Left renal cortex interstitium (tissue), 4 donors: ENCODE results near the gene PTRH2. TPM values are rescaled to one million over a fixed set of nuclear protein-coding genes. Genes with fewer than 3 reads are reported as not detected.

Experiments
- DNase-seq, 4 donors: peaks; one replicate each; pipeline ENCODE4 v3.0.0-alpha.2; 2013; ENCODE audit warnings: low read depth in 4 of 4, low spot score in 2 of 4, missing footprints in 1 of 4
- polyA plus RNA-seq, 4 donors: library from polyadenylated mRNA; unstranded; fragments of 120-200 nt; gene quantifications; one replicate each; pipeline ENCODE4 v1.2.1, GENCODE V29; 2013; ENCODE audit not compliant: insufficient read length in 4 of 4

PTRH2 gene
- polyA plus RNA-seq, 4 donors, result 23.1 to 27.1 (median 25.6) TPM

DNA sequence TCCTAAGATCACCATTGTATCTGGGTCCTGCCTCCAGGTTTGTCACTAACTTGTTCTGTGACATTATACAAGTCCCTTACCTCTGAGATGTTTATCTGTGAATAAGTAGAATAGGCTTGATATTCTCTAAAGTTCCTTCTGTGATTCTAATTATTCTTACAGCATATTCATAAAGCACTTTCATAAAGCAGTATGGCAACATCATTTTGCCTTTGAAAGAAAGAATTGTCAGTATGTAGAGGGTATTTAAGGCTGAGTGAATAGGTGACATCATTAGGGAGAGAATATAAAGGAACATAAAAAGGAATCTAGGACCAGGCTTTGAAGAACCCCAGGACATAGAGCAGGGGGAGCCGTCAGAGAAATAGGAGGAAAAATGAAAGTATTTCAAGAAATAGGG lies 15.8 kb upstream of the PTRH2 start:
- DNase-seq, result no peak

DNA sequence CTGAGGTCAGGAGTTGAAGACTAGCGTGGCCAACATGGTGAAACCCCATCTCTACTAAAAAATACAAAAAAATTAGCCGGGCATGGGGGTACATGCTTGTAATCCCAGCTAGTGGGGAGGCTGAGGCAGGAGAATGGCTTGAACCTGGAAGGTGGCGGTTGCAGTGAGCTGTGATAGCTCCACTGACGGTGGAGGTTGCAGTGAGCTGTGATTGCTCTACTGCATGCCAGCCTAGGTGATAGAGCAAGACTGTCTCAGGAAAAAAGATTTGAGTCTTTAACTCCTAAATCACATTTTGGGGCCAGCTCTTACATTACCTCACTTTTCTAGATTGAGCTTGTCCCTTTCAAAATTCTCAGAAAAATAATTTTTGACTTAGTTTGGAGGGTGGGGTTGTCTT lies 15.4 kb upstream of the PTRH2 start:
- DNase-seq, result no peak

DNA sequence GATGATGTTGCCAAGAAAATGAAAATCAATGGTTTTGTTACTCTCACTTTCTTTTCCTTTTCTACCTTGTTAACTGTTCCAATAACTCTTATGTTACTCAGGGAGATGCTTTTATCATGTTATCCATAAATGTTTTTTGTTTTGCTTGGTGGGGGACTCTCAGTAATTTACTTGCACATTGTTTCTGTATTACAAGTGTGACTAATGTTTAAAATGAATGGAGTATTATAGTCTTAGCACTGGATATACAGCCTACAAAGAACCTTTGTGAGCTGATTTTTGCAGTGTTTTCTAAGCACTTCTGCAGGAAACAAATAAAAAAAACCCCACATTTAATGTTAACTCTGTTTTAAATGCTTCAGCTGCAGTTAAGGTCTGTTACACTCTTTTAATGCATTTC lies 12.3 kb upstream of the PTRH2 start:
- DNase-seq, result no peak

DNA sequence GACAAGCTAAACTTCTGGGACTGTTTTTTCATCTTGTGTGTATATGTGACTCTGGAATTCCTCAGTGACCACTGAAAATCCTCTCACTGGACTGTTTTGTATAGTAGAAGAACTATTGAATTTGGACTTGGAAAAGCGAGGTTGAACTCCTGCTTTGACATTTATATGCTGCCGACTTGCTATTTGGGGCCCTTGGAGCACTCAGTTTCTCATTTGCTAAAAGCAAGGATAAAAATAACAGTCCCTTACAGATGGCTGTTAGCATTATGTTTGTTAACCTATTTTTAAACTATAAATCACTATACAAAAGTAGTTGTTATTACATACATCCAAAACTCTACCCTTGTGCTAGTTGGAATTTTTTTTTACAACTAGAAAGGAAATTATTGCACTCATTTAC lies 9.2 kb upstream of the PTRH2 start:
- DNase-seq, result no peak

DNA sequence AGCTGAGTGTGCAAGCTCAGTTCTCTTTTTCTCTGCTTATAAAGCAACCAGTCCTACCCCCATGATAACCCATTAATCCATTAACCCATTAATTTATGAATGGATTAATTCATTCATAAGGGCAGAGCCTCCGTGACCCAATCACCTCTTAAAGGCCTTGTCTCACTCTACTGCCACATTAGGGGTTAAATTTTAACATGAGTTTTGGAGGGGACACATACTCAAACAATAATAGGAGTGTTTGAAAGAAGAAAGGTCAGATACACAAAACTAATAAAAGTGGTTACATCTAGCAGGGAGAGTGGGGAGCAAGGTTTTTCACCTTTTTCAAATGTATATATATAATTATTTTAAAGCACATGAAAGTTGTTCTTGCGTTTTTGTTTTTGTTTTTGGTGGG lies 7.0 kb upstream of the PTRH2 start:
- DNase-seq, result no peak

DNA sequence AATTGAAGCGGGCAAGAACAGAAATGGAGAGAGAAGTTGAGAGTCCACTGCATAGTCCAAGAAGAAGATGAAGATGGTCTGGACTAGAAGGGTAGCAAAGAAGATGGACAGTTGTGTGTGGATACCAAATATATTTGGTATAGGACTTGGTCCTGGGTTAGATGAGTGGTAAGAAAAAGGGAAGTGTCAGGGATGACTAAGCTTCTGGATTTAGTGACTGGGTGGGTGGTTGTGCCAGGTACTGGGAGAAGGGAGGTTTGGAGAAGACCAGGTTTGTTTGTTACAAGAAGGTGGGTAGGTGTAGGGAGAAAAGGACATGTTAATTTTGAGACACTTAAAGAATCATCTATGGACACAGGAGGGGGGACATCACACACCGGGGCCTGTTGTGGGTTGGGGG lies 5.6 kb upstream of the PTRH2 start:
- no peak for DNase-seq

DNA sequence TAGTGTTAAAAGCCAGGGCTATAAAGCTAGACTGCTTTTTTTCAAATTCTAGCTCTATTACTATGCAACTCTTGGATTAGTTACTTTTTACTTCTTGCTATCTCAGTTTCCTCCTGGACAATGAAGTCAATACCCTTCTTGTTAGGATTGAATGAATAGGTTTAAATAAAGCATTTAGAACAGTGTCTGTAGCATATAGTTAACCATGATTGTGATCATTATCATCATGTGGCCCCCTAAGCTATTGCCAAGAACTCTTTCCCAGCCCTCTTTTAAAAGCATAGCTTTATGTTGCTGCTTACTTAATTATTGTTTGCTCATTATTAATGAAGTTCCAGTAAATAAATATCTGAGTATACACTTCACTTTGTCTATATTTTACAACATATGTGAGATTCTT lies 4.7 kb upstream of the PTRH2 start:
- DNase-seq, result no peak

DNA sequence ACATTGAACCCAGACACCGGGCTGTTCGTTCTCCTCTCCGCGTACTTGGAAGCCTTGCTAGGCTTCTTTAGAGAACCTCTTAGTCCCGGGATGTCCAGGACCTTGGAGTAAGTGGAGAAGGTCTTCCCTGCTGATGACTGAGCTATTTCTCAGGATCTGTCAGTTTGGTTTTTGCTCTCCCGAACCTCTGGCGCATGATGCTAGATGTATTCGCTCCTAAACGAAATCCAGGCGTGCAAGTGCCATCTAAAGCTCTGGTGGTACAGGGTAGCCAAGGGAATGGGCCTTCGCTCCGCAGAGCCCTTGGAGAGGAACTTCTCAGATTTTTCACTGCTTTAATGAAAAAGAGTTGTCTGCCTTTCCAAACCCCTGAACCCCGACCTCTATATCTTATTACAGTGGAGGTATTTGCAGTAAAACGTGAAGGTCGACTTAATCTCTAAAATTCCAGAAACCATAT lies 771 bp upstream of the PTRH2 start:
- no peak for DNase-seq

DNA sequence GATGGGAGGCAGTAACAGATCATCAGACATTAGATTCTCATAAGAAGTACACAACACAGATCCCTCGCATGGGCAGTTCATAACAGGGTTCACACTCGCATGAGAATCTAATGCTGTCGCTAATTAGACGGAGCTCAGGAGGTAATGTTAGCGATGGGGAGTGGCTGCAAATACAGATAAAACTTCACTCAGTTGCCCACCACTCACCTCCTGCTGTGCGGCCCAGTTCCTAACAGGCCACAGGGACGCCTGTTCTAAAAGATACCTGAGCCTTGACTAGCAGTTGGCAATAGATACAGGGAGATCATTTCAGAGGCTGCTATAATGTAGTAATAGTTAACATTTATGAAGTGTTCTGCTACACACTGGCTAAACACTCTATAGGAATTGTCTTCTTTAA lies 4.9 kb downstream of the PTRH2 start:
- no peak for DNase-seq

DNA sequence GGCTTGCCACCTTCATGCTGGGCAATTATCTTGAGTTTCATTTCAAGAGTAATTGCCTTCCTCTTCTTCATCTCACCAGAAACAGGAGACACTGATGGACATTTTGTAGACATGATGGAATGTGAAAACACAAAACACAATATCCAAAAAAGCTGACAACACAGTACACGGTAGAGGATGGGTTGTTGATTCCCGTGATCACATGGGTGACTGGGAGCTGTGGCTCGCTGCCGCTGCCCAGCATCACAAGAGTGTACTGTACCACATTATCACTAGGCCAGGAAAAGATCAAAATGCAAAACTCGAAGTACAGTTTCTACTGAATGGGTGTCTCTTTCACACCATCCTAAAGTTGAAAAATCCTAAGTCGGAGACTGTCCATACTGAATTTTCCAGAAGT lies 7.4 kb downstream of the PTRH2 start:
- no peak for DNase-seq

DNA sequence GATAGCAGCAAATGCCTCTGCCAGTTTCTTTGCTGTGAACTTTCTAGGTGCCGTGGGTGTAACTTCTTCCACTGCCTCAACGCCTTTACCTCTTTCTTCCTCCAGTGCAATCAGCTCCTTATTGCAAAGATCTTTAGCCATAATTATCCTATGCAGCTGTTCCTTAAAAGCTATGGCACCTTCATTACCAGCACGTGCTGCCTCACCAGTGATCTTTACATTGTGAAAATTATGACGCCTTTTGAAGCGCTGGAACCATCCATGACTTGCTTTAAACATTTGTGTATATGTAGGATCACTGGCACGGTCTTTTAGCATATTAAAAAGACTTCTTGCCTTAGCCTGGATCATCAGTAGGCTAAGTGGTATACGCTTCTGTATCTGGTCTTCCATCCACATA lies 8.0 kb downstream of the PTRH2 start:
- DNase-seq, result no peak

DNA sequence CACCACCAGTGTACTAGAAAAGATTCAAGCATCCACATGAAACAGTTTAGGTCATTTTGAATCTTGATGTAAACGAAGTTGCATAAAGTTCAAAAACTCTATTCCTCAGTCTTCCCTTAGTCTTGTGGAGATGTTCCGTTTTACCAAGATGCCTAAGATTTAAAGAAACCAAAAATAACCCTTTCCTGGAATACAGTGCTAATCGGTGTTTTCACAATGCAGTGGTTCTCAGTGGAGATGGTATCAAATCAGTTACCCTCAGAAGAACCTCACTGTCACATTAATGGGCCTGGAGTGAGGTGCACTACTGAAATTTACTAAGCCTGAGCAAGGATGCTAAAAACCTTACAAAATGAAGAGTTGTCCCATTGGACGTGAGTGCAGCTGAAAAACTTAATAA lies 9.1 kb downstream of the PTRH2 start:
- no peak for DNase-seq

DNA sequence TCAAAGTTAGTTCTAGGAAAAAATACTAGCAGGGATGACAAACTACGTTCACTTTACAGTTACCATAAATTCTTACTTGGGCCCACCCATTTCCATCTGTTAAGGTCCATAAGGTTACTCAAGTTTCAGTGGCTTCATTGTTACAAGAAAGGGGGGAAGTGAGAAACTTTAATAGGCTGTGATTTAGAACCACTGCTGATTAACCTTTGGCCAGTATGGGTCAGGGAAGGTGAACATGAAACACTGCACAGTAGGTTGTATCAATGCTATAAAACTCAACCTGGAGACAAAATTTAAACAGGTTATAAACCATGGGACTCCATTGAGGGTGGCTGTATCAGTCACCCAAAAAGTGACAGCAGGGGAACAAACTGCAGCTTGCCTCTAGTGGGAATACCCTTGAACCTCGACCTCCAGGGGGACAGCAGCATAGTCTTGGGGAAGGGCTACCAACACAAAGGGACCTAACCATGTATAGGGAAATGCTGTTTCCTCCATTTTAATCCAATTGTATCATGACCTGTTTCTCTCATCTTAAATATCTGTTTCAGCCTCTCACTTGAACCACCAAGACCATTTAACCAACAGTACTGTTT lies 10.4 kb downstream of the PTRH2 start:
- DNase-seq, result no peak

DNA sequence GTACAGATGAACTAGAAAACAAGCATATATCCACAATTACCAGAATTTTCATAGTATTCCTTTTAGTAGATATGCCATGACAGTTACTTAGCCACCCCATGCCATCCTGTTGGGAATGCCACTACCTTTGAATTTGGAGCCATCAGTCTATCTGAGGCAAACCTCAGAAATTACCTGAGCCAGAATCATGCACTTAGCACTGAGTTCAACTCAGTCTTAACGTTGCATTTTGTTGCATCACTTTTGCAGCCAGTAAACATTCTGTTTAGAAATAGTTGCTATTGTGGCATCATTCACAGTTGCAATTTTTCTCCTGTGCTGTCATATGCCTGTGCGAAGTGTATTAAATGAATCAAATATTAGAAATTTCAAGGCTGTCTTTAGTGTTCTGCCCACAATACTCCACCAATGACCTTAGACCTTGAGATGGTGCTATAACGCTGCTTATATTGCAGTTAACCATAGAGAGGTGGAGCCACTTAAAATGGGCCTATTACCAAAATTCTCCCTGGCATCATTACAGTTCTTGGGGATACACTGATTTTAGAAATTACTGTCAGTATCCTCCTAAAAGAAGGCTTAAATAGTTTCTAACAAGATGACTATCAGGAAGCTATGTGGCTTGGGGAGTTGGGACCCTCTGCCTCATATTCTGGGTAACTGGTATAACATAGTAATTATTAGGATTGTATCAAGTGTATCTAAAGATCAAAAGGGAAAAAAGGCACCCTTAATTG lies 11.1 kb downstream of the PTRH2 start:
- no peak for DNase-seq

DNA sequence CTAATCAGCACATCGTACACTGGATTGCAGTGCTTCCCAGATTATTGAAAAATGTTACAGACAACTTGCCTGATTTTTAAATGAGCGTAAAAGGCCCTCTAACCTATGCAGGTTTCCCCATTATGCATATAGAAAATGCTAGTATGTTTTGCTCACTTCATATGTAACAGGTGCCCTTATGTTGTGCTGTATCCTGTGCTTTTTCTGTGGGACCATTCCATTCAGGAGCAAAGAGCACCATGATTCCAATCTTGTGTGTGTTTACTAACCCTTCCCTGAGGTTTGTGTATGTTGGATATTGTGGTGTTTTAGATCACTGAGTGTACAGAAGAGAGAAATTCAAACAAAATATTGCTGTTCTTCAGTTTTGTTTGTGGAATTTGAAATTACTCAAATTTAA lies 12.9 kb downstream of the PTRH2 start:
- DNase-seq, result no peak

DNA sequence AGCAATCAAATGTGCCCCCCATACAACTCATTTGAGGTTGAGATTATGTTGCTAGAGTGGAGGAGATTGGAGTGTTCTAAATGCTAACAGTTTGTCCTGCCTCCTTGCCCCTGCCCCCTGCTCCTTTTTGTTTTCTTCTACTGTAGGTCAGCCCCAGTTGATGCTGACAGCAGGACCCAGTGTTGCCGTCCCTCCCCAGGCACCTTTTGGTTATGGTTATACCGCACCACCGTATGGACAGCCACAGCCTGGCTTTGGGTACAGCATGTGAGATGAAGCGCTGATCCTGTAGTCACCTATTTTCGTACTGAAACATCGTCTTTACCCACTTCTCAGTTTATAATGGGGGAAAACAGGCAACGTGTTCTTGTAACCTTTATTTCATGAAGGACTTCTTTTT lies 13.6 kb downstream of the PTRH2 start:
- DNase-seq, result no peak

DNA sequence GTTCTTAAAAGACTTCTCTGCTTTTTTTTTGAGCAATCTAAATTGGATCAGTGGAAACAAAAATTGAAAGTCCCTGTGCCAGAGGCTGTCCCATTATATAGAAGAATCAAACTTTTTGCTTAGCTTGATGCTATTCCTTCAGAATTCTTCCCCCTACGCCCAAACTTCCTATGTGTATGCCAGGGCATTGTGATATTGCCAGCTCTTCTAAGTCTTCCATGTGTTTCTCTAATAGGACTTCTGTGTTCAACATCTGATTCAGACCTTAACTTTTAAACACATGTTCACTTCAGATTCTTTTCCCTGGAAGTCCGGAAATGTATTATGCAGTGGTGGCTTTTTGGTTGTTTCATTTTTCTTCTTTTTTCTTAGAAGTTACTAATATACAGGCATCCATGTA lies 18.7 kb downstream of the PTRH2 start:
- DNase-seq, result no peak

DNA sequence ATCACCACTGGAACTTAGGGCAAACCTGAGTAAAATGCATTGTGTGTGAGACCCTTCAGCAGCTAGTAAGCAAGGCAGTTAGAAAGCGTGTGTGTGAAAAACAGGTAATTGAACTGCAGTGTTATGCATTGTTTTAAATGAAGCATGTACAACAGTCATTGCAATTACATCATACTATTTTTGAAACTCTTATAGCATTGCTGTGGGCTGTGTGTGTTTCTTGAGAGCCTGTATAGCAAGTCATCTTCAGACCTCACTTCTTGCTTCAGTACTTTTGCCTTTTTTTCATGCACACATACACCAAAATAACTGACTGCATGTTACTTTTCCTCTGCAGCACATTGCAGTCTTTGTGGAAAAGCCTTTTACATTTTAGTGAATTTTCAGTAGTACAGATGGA lies 19.2 kb downstream of the PTRH2 start:
- no peak for DNase-seq

DNA sequence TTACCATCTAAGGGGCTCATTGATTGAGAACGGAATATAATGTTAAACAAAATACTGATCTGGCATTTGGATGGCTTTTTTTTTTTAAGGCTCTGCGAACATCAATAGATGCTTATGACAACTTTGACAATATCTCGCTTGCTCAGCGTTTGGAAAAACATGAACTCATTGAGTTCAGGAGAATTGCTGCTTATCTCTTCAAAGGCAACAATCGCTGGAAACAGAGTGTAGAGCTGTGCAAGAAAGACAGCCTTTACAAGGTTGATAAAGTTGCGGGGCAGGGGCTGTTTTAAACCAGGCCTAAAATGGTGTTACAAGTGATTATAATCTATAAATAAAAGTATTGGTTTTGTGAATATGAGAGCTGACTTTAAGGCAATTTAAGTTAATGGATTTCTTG lies 22.3 kb downstream of the PTRH2 start:
- DNase-seq, result no peak

DNA sequence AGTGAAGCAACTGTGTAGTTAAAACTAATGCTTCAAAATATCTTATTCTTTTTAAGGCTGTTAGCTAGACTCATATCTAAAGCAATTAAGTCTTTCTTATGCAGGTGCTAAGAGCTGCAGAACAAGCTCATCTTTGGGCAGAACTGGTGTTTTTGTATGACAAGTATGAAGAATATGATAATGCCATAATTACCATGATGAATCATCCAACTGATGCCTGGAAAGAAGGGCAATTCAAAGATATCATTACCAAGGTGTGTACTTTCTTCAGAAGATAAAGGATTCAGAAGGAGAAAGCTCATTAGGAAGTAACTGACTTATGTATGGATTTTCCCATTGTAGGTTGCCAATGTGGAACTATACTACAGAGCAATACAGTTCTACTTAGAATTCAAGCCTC lies 23.9 kb downstream of the PTRH2 start:
- no peak for DNase-seq

DNA sequence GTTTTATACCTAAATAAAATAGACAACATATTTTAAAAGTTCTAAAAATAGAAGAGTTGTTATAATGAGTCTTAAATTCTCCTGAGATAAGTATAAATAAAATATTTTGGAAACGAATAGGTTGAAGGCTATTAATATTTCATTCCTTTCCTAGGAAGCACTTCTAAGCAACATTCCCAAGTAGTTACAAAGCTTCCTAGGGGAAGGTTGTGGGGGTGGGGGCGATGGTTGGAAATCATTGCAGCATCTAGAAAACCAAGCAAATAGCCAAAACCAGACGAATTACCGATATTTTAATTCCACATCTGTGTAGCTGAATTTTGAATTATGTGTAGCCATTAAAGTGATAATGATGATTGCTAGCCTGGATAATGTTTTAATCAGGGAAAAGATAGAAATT lies 26.9 kb downstream of the PTRH2 start:
- DNase-seq, result no peak

DNA sequence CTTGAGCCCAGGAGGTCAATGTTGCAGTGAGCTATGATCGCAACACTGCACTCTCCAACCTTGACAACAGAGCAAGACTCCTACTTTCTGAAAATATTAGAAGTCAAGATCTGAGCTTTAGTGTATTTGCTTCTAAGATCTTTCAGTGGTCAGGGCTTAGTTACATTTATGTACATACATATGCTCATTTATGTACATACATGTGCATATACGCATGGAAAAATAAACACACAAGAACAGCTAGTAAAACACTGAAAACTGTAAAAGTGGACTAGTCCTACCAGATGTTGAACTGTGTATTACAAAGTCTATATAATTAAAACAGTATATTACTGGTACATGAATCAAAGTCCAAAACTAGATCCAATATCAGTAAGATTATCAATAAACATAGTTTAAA lies 28.3 kb downstream of the PTRH2 start:
- no peak for DNase-seq

DNA sequence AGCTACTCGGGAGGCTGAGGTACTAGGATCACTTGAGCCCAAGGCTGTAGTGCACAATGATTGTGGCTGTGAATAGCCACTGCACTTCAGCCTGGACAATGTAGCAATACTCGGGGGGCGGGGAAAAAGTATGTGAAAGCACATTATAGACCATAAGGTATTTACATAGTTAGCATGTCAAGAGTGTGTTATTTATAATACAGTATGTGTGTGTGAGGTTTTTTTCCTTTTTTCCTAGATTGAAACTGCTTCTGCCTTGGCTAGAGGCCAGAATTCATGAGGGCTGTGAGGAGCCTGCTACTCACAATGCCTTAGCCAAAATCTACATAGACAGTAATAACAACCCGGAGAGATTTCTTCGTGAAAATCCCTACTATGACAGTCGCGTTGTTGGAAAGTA lies 30.5 kb downstream of the PTRH2 start:
- DNase-seq, result no peak
